CD4-positive, alpha-beta T cell (primary cell): ENCODE measurements around the gene RAPGEF2. TPM values are rescaled to one million over a fixed set of nuclear protein-coding genes. Genes with fewer than 3 reads are reported as not detected.

Experiments used
- ATAC-seq: fragments of 200-7000 bp; cut with Tn5 transposase; one replicate; pipeline ENCODE4 v1.10.0; 2022; ENCODE audit warnings: mild to moderate bottlenecking; ENCODE audit not compliant: poor library complexity
- CTCF ChIA-PET: fragments of 350-600 bp; sonication (Branson Sonifier 250); formaldehyde crosslinking; loops from one replicate; lab custom pipeline; 2021; ENCODE audit warnings: antibody characterized with exemption, inconsistent platforms; lab: Charles Lee
- POLR2A ChIA-PET: fragments of 350-600 bp; sonication (Branson Sonifier 250); formaldehyde crosslinking; loops from one replicate; lab custom pipeline; 2021; ENCODE audit warnings: antibody characterized with exemption, inconsistent platforms; lab: Charles Lee
- DNase-seq, 14 experiments: peaks; one replicate each; pipeline ENCODE4 v3.0.0-alpha.2; 2013 to 2020; ENCODE audit warnings: mixed read lengths in 2 of 14
- H3K27ac ChIP-seq, 2 donors: one replicate each; pipeline versions ENCODE4 v1.5.1 to v1.7.0; 2013; ENCODE audit warnings: low read length in 2 of 2, low read depth in 1 of 2, mild to moderate bottlenecking in 1 of 2
- H3K27me3 ChIP-seq, 2 experiments: 1 replicate in 1 of 2; 2 replicates in 1 of 2; pipeline versions ENCODE4 v1.6.1 to v1.7.0; 2013; ENCODE audit warnings: low read length in 2 of 2, control low read depth in 1 of 2, mild to moderate bottlenecking in 1 of 2, moderate library complexity in 1 of 2; ENCODE audit not compliant: insufficient read depth in 2 of 2, control insufficient read depth in 1 of 2
- H3K36me3 ChIP-seq: one replicate; pipeline ENCODE4 v1.6.1; 2013; ENCODE audit warnings: low read length, control low read depth; ENCODE audit not compliant: insufficient read depth
- H3K4me1 ChIP-seq: one replicate; pipeline ENCODE4 v1.6.1; 2013; ENCODE audit warnings: low read length, control low read depth; ENCODE audit not compliant: insufficient read depth
- H3K4me3 ChIP-seq: one replicate; pipeline ENCODE4 v1.5.1; 2013; ENCODE audit warnings: mild to moderate bottlenecking, low read length, moderate library complexity
- H3K9me3 ChIP-seq, 2 experiments: 1 replicate in 1 of 2; 2 replicates in 1 of 2; pipeline versions ENCODE4 v1.6.1 to v1.7.0; 2013; ENCODE audit warnings: low read length in 2 of 2, mild to moderate bottlenecking in 2 of 2, control low read depth in 1 of 2, moderate library complexity in 1 of 2; ENCODE audit not compliant: control insufficient read depth in 1 of 2, insufficient read depth in 1 of 2
- H3K27ac Mint-ChIP-seq: one replicate; pipeline ENCODE4 v1.8.0; 2020; ENCODE audit warnings: mixed read lengths
- H3K27me3 Mint-ChIP-seq: one replicate; pipeline ENCODE4 v1.8.0; 2021; ENCODE audit warnings: mixed read lengths
- H3K36me3 Mint-ChIP-seq: one replicate; pipeline ENCODE4 v1.8.0; 2021; ENCODE audit warnings: low read depth, mixed read lengths
- H3K4me1 Mint-ChIP-seq: one replicate; pipeline ENCODE4 v1.8.0; 2021; ENCODE audit warnings: low read depth, mixed read lengths
- H3K4me3 Mint-ChIP-seq: one replicate; pipeline ENCODE4 v1.8.0; 2020; ENCODE audit warnings: mild to moderate bottlenecking, mixed read lengths
- H3K9me3 Mint-ChIP-seq: one replicate; pipeline ENCODE4 v1.8.0; 2020; ENCODE audit warnings: mixed read lengths
- CTCF ChIP-seq: fragments of 200-600 bp; IDR thresholded peaks from one replicate; pipeline ENCODE4 v1.8.0; 2022; ENCODE audit warnings: antibody characterized with exemption, mild to moderate bottlenecking
- intact Hi-C, 2 experiments: fragments of 100-400 bp; cut with DNase I in 1 of 2; cut with micrococcal nuclease in 1 of 2; formaldehyde crosslinking; loops; one replicate each; pipeline versions ENCODE4 v1.15.1 to v1.9.0; 2023 to 2025; cut with DNase I, micrococcal nuclease
- total RNA-seq, 174 experiments: library from RNA in 2 of 174; stranded (reverse) in 2 of 174; gene quantifications; one replicate each; pipeline ENCODE4 v1.2.3 and lab custom pipeline; 2021 to 2026

RAPGEF2 gene
- total RNA-seq, 2 experiments from 2014 or later, result 25.6 to 26.4 TPM

GRCh38 chr4:159390648-159391047, 287.8 kb downstream of the RAPGEF2 start:
- no peak for DNase-seq

GRCh38 chr4:159395693-159396092, 292.8 kb downstream of the RAPGEF2 start:
- ChIA-PET CTCF (no interaction called here), POLR2A (no interaction called here)
- no peak for TF ChIP-seq CTCF
- ATAC-seq (no peak), DNase-seq (no peak)
- H3K36me3 Mint-ChIP-seq, result no peaks in the 10 kb centered on the region
- H3K27ac Mint-ChIP-seq, result no peak overlapping the region
- H3K27me3 ChIP-seq, result no peaks in the 10 kb centered on the region
- peaks cover 1% of the 10 kb centered on the region for H3K4me1 ChIP-seq
- H3K36me3 ChIP-seq, result no peaks in the 10 kb centered on the region
- H3K27ac ChIP-seq, result no peak overlapping the region
- no peak overlapping the region for H3K4me3 ChIP-seq
- no peaks in the 10 kb centered on the region for H3K9me3 ChIP-seq
- no peak overlapping the region for H3K4me3 Mint-ChIP-seq
- intact Hi-C loops, result no loop called here
- H3K4me1 Mint-ChIP-seq, result peaks cover 2% of the 10 kb centered on the region
- peaks cover 10% of the 10 kb centered on the region for H3K27me3 Mint-ChIP-seq
- peaks cover 2% of the 10 kb centered on the region for H3K9me3 Mint-ChIP-seq

More at GRCh38 chr4:159390648-159391047, 287.8 kb downstream of the RAPGEF2 start:
- TF ChIP-seq CTCF, result no peak
- no peaks in the 10 kb centered on the region for H3K36me3 Mint-ChIP-seq
- Histone ChIP-seq H3K27me3 (no peaks in the 10 kb centered on the region), H3K27ac (no peak overlapping the region), H3K36me3 (no peaks in the 10 kb centered on the region), H3K4me3 (no peak overlapping the region), H3K4me1 (no peaks in the 10 kb centered on the region), H3K9me3 (peaks cover 0 to 5% of the 10 kb centered on the region in 2 experiments)
- CTCF ChIA-PET, result no interaction called here
- ATAC-seq, result no peak
- peaks cover 10% of the 10 kb centered on the region for H3K9me3 Mint-ChIP-seq
- H3K4me1 Mint-ChIP-seq, result peaks cover 3% of the 10 kb centered on the region
- intact Hi-C loops, result no loop called here
- no peak overlapping the region for H3K27ac Mint-ChIP-seq
- H3K4me3 Mint-ChIP-seq, result no peak overlapping the region
- H3K27me3 Mint-ChIP-seq, result peaks cover 26% of the 10 kb centered on the region
- POLR2A ChIA-PET, result no interaction called here

- ChIA-PET POLR2A (no interaction called here), CTCF (no interaction called here)
- no peaks in the 10 kb centered on the region for H3K36me3 ChIP-seq
- no peak for DNase-seq
- H3K27me3 ChIP-seq, result peaks cover 0 to 1% of the 10 kb centered on the region in 2 experiments
- H3K4me1 ChIP-seq, result peaks cover 2% of the 10 kb centered on the region
- no peak overlapping the region for H3K4me3 Mint-ChIP-seq
- H3K36me3 Mint-ChIP-seq, result no peaks in the 10 kb centered on the region
- no peak overlapping the region for H3K27ac ChIP-seq
- no peaks in the 10 kb centered on the region for H3K4me1 Mint-ChIP-seq
- H3K9me3 Mint-ChIP-seq, result peaks cover 2% of the 10 kb centered on the region
- intact Hi-C loops, result no loop called here
- no peak for ATAC-seq
- TF ChIP-seq CTCF, result no peak
- H3K27me3 Mint-ChIP-seq, result peaks cover 14% of the 10 kb centered on the region
- H3K4me3 ChIP-seq, result no peak overlapping the region
- H3K9me3 ChIP-seq, result no peaks in the 10 kb centered on the region
- H3K27ac Mint-ChIP-seq, result no peak overlapping the region
Observed at GRCh38 chr4:159396151-159396550, 293.3 kb downstream of the RAPGEF2 start.
